ENCODE data around the gene FXYD3. TPM values are rescaled to one million over a fixed set of nuclear protein-coding genes. Genes with fewer than 3 reads are reported as not detected.

Gene FXYD3
- total and polyA plus RNA-seq, 4 donors, result 0.32 to 0.45 TPM; not detected in 2

DNA sequence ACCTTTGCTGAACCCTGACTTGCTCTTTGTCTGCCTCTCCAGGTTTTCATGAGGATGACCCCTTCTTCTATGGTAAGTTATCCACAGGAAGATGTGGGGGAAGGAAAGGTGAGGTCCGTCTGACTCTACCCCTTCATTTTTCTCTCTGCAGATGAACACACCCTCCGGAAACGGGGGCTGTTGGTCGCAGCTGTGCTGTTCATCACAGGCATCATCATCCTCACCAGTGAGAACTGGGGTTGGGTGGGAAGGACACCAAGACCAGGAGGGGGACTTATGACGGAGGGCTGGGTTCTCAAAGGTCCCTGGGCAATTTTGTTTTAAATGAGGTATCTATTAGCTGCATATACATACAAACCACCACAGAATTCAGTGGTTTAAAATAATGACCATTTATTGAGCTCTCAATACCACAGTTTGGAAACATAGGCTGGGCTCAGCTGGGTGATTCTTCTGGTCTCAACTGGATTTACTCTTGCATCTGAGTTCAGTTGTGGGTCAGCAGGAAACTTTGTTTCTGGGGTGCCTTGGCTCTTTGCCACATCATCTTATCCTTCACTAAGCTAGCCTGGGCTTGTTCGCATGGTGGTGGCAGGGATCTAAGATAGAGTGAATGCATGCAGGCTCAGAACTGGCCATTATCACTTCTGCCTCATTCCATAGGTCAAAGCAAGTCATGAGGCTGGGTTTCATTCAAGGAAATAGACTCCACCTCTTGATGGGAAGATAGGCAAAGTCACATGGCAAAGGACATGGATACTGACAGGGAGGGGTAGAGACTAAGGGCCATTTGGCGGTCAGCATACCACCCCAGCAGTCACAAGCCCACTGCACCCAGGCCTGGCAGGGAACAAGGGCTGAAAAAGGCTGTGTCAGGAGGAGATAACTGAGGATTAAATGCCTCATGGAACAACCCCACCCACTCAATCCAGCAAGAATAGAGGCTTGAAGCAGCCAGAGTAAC lies 50.8 kb downstream of the FXYD3 start:
- Histone ChIP-seq H3K4me1 (ENCODE audit: control insufficient read depth in 4 of 4, insufficient read depth in 4 of 4, low read length in 3 of 4) (peaks cover 8 to 21% (median 16%) of the 10 kb centered on the region in 4 donors), H3K9ac (ENCODE audit: low read depth in 1 of 2, low read length in 2 of 2) (no peak overlapping the region), H3K27ac (ENCODE audit: low read depth in 1 of 2, low read length in 2 of 2) (no peak overlapping the region), H3K27me3 (ENCODE audit: control insufficient read depth in 4 of 4, insufficient read depth in 4 of 4, low read length in 3 of 4) (no peaks in the 10 kb centered on the region), H3K4me3 (ENCODE audit: low read depth in 1 of 3, low read length in 3 of 3) (no peak overlapping the region), H3K9me3 (ENCODE audit: control insufficient read depth in 4 of 4, low read length in 3 of 4) (peaks cover 0 to 6% (median 2%) of the 10 kb centered on the region in 4 donors), H3K36me3 (ENCODE audit: control insufficient read depth in 4 of 4, insufficient read depth in 3 of 4, low read depth in 1 of 4, low read length in 3 of 4) (peaks cover 0 to 8% (median 5%) of the 10 kb centered on the region in 4 donors)
- TF ChIP-seq RAD21 (IDR thresholded peaks at IDR 0.05) (no peak), HNF4A (conservative IDR thresholded peaks at IDR 0.05) (no peak), JUND (IDR thresholded peaks at IDR 0.05) (no peak)
- 98% methylated on average over 7 of the region's 7 CpGs for WGBS
- no peak for DNase-seq (ENCODE audit: low spot score)

DNA sequence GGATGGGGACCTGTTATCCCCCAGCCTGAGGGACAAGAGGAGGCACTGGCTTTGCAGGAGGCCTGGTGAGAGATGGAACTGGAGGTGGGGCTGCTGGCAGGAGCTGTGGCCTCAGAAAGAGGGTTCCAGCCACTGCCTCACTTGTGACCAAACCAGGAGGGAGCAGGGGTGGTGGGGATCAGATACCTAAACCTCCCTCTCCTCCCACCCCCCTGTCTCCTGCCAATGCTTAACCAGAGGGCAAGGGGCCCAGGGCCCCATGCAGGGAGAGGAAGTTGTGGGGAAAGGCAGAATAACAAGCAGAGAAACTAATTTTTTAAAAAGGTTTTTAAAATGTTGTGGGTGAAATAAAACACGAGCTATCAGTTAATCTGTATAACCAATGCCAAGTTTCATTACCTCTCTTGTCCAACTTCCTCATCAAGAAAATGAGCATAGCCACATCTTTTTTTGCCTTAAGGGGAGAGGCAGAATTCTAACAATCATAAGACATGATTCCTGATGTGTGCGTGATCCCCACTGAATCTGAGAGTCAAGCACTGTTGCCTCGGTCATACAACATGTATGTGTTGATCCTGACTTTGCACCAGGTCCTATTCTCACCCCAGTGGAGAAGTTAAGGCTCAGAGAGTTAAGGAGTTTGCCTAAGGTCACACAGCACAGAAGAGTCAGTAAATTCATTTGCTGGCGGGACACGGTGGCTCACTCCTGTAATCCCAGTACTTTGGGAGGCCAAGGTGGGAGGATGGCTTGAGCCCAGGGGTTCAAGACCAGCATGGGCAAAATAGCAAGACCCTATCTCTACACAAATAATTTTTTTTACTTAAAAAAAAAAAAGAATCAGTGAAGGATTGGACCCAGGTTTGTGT lies 51.9 kb downstream of the FXYD3 start:
- peaks cover 0 to 6% (median 2%) of the 10 kb centered on the region in 4 donors for H3K9me3 ChIP-seq (ENCODE audit: control insufficient read depth in 4 of 4, low read length in 3 of 4)
- H3K4me3 ChIP-seq (ENCODE audit: low read depth in 1 of 3, low read length in 3 of 3), result no peak overlapping the region
- WGBS, result 88% methylated on average over 5 of the region's 5 CpGs
- H3K27me3 ChIP-seq (ENCODE audit: control insufficient read depth in 4 of 4, insufficient read depth in 4 of 4, low read length in 3 of 4), result no peaks in the 10 kb centered on the region
- no peak for DNase-seq (ENCODE audit: low spot score)
- H3K4me1 ChIP-seq (ENCODE audit: control insufficient read depth in 4 of 4, insufficient read depth in 4 of 4, low read length in 3 of 4), result peaks cover 8 to 23% (median 16%) of the 10 kb centered on the region in 4 donors
- no peak overlapping the region for H3K9ac ChIP-seq (ENCODE audit: low read depth in 1 of 2, low read length in 2 of 2)
- TF ChIP-seq ATF3 (IDR thresholded peaks at IDR 0.05), result no peak
- H3K27ac ChIP-seq (ENCODE audit: low read depth in 1 of 2, low read length in 2 of 2), result peak overlapping the region in 1 of 2 donors; percentile 36
- H3K36me3 ChIP-seq (ENCODE audit: control insufficient read depth in 4 of 4, insufficient read depth in 3 of 4, low read depth in 1 of 4, low read length in 3 of 4), result peaks cover 0 to 6% (median 3%) of the 10 kb centered on the region in 4 donors

GRCh38 chr19:35168196-35168595 lies 52.6 kb downstream of the FXYD3 start:
- H3K27me3 ChIP-seq (ENCODE audit: control insufficient read depth in 4 of 4, insufficient read depth in 4 of 4, low read length in 3 of 4), result no peaks in the 10 kb centered on the region
- peaks cover 8 to 23% (median 16%) of the 10 kb centered on the region in 4 donors for H3K4me1 ChIP-seq (ENCODE audit: control insufficient read depth in 4 of 4, insufficient read depth in 4 of 4, low read length in 3 of 4)
- H3K27ac ChIP-seq (ENCODE audit: low read depth in 1 of 2, low read length in 2 of 2), result no peak overlapping the region
- H3K9me3 ChIP-seq (ENCODE audit: control insufficient read depth in 4 of 4, low read length in 3 of 4), result peaks cover 0 to 6% (median 2%) of the 10 kb centered on the region in 4 donors
- TF ChIP-seq, protein P1, sequence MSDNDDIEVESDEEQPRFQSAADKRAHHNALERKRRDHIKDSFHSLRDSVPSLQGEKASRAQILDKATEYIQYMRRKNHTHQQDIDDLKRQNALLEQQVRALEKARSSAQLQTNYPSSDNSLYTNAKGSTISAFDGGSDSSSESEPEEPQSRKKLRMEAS (IDR thresholded peaks at IDR 0.05), result no peak
- WGBS, result 67% methylated on average over 3 of the region's 3 CpGs
- DNase-seq (ENCODE audit: low spot score), result no peak
- peaks cover 0 to 6% (median 3%) of the 10 kb centered on the region in 4 donors for H3K36me3 ChIP-seq (ENCODE audit: control insufficient read depth in 4 of 4, insufficient read depth in 3 of 4, low read depth in 1 of 4, low read length in 3 of 4)
- H3K4me3 ChIP-seq (ENCODE audit: low read depth in 1 of 3, low read length in 3 of 3), result no peak overlapping the region
- no peak overlapping the region for H3K9ac ChIP-seq (ENCODE audit: low read depth in 1 of 2, low read length in 2 of 2)

DNA sequence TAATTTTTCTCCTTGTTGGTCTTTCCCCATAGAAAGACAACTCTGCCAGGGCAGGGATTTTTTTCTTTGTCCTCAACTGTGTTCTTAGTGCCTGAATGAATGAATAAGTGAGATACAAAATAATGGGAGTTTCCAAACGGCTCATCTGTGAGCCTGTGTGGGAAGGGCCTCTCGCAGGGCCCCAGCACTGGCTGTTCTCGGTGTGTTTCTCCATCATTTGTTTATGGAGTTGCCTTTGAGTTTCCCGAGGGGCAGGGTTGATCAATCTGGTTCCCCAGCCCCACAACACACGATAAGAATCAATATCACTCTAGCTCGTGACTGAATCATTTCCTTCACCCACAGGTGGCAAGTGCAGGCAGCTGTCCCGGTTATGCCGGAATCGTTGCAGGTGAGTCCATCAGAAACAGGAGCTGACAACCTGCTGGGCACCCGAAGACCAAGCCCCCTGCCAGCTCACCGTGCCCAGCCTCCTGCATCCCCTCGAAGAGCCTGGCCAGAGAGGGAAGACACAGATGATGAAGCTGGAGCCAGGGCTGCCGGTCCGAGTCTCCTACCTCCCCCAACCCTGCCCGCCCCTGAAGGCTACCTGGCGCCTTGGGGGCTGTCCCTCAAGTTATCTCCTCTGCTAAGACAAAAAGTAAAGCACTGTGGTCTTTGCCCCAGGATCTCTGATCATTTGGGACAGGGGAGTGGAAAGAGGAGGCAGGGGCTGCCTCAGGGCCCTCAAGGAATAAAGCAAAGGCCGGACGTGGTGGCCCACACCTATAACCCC lies 53.8 kb downstream of the FXYD3 start:
- 62% methylated on average over 18 of the region's 18 CpGs for WGBS
- H3K36me3 ChIP-seq (ENCODE audit: control insufficient read depth in 4 of 4, insufficient read depth in 3 of 4, low read depth in 1 of 4, low read length in 3 of 4), result peaks cover 0 to 5% (median 3%) of the 10 kb centered on the region in 4 donors
- H3K27me3 ChIP-seq (ENCODE audit: control insufficient read depth in 4 of 4, insufficient read depth in 4 of 4, low read length in 3 of 4), result no peaks in the 10 kb centered on the region
- H3K4me1 ChIP-seq (ENCODE audit: control insufficient read depth in 4 of 4, insufficient read depth in 4 of 4, low read length in 3 of 4), result peaks cover 8 to 23% (median 16%) of the 10 kb centered on the region in 4 donors
- H3K27ac ChIP-seq (ENCODE audit: low read depth in 1 of 2, low read length in 2 of 2), result no peak overlapping the region
- no peak overlapping the region for H3K4me3 ChIP-seq (ENCODE audit: low read depth in 1 of 3, low read length in 3 of 3)
- no peak overlapping the region for H3K9ac ChIP-seq (ENCODE audit: low read depth in 1 of 2, low read length in 2 of 2)
- no peak for TF ChIP-seq ATF3 (IDR thresholded peaks at IDR 0.05)
- peak; percentile 9 to 25 for TF ChIP-seq RXRA (IDR thresholded peaks at IDR 0.05)
- TF ChIP-seq ZBTB33 (IDR thresholded peaks at IDR 0.05), result no peak
- peak in 1 of 2 donors; percentile 5 for TF ChIP-seq HNF4A (conservative IDR thresholded peaks at IDR 0.05)
- DNase-seq (ENCODE audit: low spot score), result no peak
- peaks cover 0 to 4% (median 2%) of the 10 kb centered on the region in 4 donors for H3K9me3 ChIP-seq (ENCODE audit: control insufficient read depth in 4 of 4, low read length in 3 of 4)

Measured in liver (tissue), 9 donors.